Measurements from ENCODE around the gene FBXL14.
"Not testable (repeated sequence)": the region's sequence is repeated elsewhere in the genome, so short reads cannot be mapped to it uniquely, and the experiment has no call there.

The FBXL14 gene

DNA sequence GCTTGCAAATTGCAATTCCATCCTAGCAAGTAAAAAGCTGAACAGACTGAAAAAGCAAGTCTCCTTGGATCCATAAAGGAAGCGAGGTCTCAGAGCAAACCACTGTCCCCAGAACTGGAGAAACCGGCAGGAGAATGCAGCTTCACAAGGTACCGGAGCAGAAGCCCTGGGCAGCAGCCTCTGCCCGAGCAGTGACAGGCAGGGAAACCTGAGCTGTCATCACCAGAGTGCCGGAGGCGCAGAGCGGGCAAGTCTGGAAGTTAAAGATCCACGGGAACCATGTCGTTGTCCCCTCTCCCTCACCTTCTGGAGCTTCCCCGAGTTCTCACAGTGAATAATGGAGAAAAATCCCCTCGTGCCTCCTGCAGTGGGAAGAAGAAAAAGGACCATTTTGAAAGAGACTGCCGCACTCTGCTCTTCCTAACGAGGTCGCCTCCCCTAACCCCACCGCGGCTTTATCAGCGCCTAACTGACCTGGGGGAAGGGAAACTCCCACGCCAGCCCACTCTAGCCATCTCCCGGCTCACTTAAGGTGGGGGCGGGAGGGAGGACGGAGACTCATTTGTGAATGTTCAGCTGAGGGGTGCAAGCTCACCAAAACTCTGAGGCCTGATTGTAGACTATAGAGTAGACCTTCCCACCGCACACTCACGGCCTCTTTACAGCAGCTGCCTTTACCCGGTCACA, 27.8 kb downstream of the FBXL14 start:
- DNase-seq: no peak

DNA sequence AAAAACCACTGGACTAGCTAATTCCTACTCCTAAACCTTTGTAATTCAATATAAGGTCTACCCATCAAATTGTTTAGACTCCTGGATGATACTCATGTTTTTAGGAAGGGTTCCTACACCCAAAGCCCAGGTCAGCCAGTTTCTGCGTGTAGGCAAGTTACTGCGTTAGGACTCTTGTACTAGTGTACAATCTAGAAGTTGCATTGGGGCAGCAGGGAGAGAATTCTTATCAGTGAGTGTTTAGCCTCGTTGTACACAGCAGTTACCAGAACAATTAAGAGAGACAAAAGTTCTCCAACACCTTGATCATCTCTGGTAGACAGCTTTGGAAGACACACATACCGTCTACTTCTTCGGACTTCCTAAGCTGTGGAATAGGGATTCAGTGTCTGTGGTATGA, 29.2 kb downstream of the FBXL14 start:
- DNase-seq: no peak

DNA sequence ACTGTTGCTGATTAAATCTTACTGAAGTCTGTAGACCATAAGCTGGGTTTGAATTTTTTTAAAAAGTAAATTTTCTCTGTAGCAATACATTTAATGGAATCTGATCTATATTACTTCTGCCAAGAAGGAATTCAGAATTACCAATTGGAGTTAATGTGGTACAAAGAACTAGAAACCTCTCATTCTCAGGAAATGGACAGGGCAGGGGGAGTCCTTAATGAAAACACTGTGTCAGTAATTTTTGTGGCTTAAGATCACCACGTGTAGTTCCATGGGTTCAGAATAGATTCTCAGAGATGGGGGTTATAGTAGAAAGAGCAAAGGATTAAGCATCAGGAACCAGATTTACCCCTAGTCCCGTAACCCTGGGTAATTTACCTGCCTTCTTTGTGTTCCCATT, 30.3 kb downstream of the FBXL14 start:
- DNase-seq: no peak

DNA sequence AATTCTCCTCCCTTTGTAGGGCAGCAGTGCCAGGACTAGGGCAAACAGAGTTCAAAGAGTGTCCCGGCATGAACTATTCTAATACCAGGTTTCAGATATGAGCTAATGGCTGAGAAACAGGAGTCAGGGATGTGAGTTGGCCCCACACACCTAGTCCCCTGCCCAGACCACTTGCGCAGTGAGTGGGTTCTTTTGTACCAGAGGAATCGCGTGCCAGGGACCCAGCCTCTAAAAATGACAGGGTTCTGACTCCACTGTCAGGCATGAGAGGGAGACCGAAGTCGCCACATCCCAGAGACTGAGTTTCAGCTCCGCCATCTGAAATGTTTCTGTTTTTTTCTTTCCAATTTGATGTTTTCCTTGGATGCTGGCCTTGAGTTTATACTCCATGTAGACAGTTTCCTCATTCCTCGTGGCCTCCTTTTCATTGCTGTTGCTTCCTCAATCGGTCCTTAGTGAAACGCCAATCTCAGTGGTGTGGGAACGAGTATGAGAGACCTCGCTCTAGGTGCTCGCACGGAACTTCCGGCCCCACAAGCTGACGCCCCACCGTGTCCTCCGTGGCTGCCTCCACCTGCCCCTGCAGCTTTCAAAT, 31.5 kb downstream of the FBXL14 start:
- DNase-seq: no peak

DNA sequence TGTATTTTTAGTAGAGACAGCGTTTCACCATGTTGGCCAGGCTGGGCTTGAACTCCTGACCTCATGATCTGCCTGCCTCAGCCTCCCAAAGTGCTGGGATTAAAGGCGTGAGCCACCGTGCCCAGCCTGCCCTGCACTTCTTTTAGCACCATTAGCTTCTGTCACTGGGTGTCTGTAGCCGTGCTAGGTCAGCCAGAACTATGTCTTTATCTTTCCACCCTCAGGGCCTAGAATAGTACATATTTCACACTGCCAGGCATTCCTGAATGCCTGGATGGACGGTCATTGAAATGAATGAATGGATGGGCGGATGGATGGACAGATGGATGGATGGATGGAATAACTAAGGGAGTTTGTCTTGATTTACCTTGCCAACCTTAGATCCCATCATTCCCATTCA, 33.7 kb downstream of the FBXL14 start:
- DNase-seq: no peak

DNA sequence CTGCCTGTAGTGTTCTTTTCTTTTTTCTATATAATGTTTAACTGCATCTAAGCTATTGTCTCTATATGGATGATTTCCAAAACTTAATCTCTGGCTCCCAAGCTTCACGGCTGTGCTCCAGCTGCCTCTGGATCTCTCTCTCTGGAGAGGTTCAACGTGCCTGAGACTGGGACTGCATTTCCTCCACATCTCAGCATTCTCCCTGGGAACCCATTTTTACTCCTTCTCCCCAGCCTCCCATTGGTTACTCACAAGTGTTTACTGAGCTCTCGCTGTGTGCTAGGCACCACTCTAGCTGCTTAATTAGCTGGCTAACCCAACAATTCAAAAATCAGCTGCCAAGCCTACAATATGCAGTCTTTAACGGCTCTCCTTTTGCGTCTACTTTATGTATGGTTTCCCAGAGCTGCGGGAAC, 34.7 kb downstream of the FBXL14 start:
- no peak for DNase-seq

DNA sequence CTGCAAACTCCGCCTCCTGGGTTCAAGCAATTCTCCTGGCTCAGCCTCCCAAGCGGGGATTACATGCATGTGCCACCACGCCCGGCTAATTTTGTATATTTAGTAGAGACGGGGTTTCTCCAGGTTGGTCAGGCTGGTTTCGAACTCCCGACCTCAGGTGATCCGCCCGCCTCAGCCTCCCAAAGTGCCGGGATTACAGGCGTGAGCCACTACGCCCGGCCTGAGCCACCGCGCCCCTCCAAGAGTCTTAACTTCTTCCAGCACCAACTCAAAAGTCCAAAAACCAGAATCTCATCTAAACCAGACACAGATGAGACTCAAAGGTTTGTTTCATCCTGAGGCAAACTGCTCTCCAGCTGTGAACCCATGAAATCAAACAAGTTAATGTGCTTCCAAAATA, 36.3 kb downstream of the FBXL14 start:
- DNase-seq: not testable (repeated sequence)

DNA sequence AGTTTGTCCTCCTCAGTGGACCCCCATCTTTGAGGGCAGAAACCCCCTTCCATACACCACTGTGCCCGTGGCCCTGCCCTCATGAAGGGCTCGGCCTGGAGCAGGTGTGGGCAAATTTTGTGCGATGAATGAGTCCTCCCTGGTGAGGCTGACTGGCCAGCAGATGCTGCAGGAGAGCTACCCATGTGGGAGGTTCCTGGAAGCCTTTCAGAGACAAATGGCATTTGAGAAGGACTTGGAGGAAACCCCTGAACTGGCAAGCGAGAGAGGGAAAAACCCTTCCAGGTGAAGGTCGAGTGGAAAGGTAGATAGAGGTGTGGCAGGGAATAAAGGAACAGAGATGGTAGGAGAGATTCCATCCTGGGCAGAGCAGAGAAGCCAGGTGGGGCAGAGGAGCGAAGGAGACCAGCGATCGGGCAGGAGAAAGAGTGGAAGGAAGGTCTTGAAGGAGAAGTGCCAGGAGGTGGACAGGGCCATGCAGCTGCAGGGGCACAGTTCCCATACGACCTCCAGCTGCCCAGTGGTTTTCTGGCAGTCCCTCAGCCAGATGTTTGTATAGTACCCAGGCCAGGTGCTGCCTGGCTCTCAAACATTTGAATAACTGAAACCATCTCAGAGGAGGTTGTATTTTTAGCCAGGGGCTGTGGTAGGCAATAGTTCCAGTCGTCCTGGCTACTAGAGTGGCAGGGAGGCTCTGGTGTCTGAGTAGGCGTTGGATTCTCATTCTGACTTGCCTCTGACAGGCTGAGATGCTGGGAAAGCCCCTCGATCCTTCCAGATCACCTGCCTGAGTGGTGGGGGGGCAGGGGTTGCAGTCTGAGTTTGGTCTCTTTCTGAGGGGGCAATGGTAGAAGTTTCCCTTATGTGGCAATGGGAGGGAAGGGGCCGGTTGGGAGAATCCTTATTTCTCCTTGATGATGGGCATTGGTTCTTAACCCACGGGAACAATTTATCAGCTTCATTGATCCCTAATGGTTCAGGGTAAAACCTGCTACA, 40.1 kb downstream of the FBXL14 start:
- no peak for DNase-seq

DNA sequence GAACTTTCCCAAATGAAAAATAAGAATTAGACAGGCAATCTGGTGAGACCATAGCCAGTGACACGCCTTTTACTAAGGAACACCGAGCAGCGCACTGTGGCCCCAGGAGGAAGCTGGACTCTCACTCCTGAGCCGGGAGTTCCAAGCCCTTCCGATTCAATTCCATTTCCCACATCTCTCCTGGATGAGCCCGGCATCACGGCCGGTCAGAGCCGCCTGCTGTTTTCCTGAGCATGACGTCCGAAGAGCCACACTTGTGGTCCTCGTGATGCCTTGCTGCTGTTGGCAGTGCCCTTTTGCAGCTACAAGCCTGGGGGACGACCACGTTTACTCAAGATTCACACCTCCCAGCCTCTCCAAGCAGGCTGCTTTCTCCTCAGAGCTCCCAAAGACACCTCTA, 40.8 kb downstream of the FBXL14 start:
- DNase-seq: no peak

DNA sequence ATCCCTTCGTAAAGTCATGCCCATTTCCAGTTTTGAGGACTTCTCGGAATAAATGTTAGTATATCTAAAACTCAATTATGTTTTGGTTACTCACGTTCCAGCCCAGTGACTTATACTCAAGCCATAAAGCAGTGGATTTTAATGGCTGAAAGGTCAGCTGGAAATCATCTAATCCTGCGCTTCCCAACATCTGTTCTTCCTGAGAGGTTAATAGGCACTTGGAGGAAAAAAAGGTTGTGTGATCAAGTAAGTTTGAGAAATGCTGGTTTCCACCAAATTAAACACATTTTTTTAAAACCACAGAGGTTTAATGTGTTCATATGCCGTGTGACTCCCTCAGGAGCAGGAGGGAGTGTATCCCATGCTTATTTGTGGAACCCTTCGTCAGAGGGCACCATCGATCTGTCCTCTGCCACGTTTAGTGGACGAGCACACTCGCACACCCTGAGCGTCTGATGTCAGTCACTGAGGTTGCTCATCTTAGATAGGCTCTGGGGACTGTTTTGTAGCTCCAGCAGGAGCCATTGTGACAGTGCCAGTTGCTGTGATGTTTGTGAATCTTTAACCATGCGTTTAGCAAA, 41.4 kb downstream of the FBXL14 start:
- no peak for DNase-seq

DNA sequence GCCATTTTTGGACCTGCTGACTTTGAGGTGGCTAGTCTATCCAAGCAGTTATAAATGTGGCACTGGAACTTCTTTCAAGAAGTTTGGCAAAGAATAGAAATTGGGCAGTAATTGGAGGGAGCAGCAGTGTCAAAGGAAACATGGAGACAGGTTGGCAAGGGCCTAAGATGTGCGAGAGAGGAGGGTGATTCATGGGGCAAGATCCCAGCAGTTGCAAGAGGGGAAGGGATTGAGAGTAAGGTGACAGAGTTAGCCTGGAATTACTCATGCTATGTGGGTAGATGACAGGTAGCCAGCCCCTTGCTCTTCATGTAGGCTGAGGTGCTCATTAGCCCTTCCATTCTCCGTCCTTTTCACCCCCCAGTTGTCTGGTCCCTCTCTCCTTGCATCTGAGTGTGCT, 42.2 kb downstream of the FBXL14 start:
- no peak for DNase-seq

DNA sequence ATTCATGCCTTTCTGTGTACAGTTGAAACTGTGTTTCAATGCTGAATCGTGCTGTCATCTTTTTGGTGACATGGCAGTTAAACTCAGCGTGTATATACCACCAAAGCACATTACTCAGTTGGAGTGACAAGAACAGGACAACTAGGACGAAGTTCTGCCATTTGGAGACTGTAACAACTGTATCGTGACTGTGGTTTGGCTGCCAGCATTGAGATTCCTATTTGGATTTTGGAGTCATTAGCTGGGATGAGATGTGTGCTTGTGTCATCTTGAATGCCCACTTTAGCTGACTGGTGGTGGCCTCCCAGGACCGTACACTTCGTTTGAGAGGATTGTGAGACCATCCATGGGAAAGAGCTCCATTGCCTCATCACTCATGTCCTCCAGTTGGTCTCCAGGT, 42.9 kb downstream of the FBXL14 start:
- DNase-seq: no peak

DNA sequence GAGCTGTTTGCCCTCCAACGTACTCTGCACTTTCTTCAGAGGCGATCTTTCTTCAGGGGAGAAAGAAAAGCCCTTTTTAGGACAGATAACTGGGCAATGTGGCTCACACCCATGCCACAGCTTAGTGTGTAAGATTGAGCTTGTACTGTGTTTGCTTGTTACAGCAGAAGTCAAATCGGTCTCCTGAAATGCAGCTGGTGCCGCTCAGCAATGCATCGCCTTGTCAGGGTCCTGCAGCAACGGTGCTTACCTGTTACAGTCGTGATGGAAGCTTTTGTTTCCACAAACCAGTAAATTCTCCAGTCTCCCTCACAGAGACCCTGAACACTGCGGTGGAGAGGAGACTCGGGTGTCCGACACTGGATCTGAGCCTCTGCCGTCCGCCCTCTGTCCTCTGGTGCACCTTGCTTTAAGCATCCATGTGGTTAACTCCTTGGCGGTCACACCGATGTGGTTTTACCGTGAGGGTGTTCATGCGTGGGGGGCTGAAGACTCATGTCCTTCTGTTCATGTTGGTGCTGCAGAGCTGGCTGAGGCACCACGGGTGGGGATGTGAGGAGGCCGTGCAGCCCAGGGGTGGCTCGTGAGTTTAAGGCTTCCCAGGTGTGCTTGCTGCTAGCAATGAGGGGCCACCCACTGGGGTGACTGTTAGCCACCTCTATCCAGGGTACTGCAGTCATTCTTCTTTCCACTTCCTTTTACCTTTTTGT, 47.3 kb downstream of the FBXL14 start:
- no peak for DNase-seq

DNA sequence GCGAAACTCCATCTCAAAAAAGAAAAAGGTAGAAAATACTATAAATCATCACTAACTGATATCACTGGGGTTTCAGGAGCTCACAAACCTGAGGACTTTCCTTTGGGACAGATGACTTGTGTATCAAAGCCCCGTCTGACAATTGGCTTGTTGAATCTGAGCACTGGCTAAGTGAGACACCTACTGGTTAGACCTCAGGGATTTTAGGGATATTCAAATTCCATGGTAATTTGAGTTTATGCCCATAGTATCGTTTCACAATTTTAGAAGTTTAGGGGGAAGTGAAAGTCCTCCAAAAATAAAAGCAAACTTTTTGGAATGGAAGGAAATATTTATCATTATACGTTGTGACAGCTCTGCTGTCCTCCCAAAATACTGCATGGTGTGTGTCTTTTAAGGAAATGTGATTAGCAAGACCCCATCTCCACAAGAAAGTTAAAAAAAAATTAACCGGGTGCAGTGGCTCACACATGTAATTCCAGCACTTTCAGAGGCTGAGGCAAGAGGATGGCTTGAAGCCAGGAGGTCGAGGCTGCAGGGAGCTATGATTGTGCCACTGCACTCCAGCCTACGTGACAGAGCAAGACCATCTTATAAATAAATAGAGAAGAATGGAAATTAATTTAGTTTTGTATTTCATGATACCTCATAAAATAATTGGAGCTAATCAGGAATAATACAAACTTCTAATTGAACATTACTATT, 49.2 kb downstream of the FBXL14 start:
- DNase-seq: no peak

DNA sequence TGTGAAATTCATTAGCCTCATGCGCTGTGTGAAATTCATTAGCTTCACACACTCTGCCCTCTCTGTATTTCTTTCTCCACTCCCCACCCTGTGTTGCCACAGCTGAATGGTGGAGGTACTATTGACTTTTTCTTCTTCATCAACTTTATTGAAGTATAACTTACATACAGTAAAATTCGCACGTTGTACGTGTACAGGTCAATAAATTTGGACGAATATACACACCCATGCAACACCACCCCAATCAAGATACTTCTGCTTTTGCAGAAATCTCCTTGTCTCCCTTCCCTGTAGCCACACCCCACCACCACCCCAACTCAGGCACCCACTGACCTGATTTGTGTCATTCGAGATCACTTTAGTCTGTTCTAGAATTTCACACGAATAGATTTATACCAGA, 51.8 kb downstream of the FBXL14 start:
- no peak for DNase-seq

DNA sequence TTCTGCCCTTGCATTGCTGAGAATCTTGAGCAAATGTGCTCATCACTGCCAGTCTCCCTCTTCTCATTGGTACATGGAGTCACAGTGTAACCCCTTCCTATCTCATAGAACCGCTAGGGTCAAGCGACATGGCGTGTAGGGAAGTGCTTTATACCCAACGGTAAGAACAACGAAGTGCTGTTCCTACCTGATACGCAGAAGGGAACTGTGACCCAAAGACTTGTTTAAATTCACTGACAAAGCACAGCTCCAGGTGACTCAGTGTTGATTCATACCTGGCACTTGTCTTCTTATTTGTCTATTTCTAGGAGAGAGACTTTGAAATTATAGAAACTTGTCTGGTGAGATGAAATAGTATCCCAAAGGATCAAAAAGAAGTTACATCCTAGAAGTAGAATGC, 53.7 kb downstream of the FBXL14 start:
- no peak for DNase-seq

DNA sequence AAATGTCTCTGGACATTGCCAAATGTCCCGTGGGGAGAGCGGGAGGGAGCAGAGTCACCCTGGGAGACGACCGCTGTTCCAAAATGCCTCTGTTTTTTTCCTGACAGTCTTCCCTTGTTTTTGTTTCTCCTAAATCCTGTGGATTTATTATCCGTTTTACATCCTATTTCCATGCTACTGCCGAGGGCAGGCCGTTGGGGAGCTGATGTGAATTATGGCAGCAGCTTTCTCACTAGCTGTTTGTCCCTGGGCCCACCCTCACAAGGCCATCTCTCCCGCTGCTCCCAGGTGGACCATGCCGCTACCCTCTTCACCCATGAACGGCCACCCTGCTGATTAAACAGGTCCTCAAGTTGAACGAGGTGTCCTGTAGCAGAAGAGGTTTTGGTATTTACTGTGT, 55.2 kb downstream of the FBXL14 start:
- DNase-seq: no peak

DNA sequence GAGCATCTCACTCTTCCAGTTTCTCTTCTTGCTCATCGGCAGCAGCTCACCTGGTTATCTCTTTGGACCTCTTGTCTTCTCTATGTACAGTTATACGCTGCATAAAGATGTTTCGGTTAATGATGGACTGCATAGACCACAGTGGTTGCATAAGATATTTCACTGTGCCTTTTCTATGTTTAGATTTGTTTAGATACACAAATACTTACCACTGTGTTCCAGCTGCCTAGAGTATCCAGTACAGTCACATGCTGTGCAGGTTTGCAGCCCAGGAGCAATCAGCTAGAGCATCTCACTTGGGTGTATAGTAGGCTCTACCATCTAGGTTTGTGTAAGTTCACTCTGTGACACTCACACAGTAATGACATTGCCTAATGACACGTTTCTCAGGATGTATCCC, 57.6 kb downstream of the FBXL14 start:
- DNase-seq: no peak

DNA sequence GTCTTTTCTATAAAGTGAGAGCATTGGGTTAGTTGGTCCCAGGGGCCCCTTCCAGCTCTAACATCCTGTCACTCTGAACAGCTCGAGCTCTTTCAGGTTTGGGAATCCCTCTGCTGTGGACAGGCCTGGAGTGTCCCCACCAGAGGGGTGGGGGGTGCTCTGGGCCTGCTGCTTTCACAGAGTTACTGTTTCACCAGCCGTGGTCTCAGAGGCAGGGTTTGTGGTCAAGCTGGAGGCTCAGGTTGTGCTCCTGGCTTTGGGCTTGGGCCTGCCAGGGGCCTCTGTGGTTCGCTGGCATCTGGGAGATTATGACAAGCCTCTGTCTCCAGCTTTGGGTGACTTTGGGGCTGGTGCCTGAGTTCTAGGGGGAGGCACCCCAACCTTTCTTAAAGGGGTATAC, 59.6 kb downstream of the FBXL14 start:
- DNase-seq: no peak

DNA sequence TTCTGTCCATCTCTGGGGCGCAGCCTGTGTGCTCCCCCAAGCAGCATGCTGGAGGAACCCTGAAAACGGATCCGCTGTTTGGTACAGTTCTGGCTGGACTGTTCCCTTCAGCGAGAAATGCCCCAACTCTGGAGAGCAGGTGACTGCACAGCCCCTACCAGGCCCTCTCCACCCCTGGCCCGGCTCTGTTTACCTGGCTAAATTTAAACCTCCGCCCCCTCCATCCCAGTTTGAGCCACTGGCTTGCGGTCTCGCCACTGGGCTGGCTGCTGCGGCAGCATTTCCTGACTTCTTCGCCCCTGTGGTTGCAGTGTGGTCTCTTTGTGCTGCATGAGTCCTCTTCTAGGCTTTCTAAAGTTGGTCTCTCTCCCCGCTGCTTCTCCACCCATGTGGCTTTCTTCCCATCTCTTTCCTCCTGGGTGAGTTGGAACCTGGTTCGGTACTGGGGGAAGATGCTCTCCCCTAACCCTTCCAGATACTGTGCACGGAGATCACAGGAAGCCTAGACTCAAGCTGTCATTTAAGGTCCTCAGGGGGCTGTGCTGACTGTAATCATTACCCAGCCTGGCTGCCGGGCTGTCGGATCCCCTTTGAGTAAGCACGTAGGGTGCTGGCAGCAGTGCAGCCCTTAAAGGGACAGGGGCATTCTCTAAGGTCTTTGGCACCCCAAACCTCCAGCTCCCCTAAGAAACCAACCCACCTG, 60.6 kb downstream of the FBXL14 start:
- no peak for DNase-seq

DNA sequence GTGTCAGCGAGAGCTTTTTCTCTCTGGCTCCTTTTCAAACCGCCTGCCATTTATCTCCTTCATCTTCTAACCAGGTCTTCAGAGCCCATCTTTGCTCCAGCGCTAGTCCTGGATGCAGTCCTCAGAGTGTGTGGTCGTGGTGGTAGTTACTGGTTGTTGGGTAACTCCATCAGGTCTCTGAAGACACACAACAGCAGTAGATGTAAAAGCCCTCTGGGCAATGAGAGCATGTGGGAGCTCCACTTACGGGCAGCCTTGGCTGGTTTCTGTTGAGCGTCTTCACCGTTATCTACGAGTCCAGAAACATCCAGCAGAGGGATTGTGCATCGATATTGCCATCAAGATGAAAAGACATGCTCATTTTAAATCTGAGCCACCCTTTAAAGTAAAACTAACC, 61.2 kb downstream of the FBXL14 start:
- DNase-seq: no peak

Data from activated T-cell treated with anti-CD3 and anti-CD28 coated beads for 4 hours (primary cell).